Measurements from ENCODE around the gene IL21R. TPM values are rescaled to one million over a fixed set of nuclear protein-coding genes. Genes with fewer than 3 reads are reported as not detected.

Gene IL21R
- polyA plus RNA-seq, 3 donors = 0.12 to 0.22 (median 0.18) TPM

GRCh38 chr16:27462200-27462845 lies 60.3 kb downstream of the IL21R start:
- no peak for DNase-seq (ENCODE audit: low read depth in 3 of 3, low spot score in 2 of 3)

GRCh38 chr16:27462846-27463682 lies 61.1 kb downstream of the IL21R start:
- no peak for DNase-seq (ENCODE audit: low read depth in 3 of 3, low spot score in 2 of 3)

- no peak for DNase-seq (ENCODE audit: low read depth in 3 of 3, low spot score in 2 of 3)
Observed at GRCh38 chr16:27463741-27464591, 62.0 kb downstream of the IL21R start.

DNA sequence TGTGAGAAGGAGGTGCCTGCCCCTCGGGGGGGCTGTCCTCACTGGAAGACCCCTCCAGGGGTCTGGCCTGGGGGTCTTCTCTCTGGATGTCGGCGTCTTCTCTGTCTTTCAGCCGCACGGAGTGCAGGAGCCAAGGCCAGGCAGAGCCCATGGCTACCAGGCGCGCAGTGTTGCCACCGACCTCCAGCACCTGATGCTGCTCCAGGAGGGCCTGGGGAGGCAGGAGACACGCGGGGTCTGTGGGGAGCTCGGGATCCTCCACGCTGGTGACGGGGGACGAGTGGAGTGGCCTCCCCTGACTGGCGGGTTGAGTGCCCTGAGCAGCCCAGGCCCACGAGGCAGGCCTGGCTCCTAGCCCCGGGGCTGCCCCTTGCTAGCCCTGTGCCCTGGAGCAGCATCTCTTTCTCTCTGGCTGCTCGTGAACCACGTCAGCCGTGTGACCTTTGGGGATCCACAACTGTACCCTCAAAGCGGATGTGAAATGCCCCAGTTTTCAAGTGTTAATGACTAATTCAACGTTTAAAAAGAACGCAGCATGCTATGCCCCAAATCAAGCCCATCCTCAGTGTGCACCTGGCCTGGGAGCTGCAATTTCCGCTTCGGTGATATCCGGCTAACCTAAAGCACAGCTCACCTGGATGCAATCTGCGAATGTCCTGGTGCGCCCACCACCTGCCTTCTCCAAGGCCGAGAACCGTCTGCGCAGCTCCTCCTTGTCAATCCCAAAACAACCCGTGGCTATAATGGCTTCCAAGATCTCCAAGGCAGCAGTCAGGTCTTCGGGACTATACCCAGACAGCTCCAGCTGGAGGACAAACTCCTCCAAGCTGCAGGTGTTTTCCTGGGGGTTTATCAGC lies 62.9 kb downstream of the IL21R start:
- DNase-seq (ENCODE audit: low read depth in 3 of 3, low spot score in 2 of 3) = no peak

GRCh38 chr16:27465483-27465879 lies 63.5 kb downstream of the IL21R start:
- DNase-seq (ENCODE audit: low read depth in 3 of 3, low spot score in 2 of 3) = no peak

- no peak for DNase-seq (ENCODE audit: low read depth in 3 of 3, low spot score in 2 of 3)
Observed at GRCh38 chr16:27468941-27469531, 67.1 kb downstream of the IL21R start.

DNA sequence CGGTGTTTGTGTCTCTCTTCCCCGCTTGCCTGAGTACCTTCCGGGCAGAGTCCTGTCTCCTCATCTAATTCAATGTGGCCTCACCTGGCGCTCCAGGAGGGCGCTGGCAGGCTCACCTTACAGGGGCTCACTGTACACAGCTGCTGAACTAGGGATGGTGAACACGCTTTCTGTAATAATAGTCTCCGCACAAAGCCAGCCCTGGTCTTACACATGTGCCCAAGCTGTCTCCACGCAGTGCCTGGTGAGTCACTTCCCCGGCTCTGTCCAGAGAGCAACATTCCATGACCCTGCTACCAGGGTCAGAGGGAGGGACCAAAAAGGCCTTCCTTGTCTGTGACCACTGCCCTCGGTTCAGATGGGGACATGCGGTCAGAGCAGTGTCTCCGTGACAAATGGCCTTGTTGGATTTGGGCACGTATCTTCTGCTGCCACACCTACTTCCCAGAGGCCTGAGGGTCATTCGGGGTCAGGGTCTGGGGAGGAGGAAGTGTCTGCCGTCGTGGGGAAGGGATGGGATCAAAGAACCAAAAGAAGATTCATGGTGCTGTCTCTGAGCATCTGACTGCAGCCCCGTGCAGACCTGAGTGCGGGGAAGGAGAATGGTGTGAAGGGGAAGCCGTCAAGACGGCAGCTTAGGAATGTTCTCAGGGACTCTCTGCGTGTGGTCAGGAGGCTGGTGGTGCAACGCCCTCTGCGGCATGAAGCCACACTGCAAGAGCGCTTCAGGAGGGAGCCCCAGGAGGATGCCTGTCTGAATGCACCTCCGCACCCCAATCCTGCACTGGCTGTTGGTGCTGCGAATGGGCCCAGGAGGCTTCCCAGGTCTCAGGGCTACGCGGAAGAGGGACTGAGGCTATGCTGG lies 68.8 kb downstream of the IL21R start:
- no peak for DNase-seq (ENCODE audit: low read depth in 3 of 3, low spot score in 2 of 3)

GRCh38 chr16:27471661-27472060 lies 69.7 kb downstream of the IL21R start:
- no peak for DNase-seq (ENCODE audit: low read depth in 3 of 3, low spot score in 2 of 3)

GRCh38 chr16:27472091-27473020 lies 70.4 kb downstream of the IL21R start:
- no peak for DNase-seq (ENCODE audit: low read depth in 3 of 3, low spot score in 2 of 3)

DNA sequence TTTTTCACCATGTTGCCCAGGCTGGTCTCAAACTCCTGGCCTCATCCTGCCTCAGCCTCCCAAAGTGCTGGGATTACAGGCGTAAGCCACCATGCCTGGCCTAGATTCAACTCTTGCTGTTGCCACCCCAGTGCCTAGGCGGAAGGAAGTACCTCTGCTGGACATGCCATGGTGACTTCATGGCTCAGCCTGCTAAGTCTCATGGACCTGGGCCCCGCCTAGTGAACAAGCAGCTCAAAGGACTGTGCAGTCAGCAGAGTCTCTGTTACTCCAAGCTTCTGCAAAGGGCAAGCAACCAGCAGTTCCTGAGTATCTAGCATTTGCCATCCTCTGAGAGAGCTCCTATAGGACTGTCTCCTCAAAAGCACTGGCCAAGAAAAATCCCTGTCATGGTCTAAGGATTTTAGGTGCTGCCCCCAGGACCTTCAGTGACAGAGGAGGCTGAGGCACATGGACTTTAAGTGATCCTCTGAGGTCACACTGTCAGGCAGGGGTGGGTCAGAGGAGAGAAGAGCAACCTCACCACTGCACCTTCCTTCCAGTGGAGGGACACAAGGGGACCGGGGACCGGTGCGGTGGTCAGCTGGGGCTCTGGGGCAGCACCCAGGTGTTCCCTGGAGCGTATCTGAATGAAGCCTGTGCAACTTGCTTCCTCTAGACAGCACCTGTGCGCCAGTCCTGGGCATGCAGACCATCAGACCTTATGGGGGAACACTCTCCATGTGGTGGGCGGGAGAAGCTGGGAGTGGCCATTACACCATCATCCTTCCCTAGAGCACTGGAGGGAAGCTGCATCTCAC lies 71.3 kb downstream of the IL21R start:
- DNase-seq (ENCODE audit: low read depth in 3 of 3, low spot score in 2 of 3) = no peak

DNA sequence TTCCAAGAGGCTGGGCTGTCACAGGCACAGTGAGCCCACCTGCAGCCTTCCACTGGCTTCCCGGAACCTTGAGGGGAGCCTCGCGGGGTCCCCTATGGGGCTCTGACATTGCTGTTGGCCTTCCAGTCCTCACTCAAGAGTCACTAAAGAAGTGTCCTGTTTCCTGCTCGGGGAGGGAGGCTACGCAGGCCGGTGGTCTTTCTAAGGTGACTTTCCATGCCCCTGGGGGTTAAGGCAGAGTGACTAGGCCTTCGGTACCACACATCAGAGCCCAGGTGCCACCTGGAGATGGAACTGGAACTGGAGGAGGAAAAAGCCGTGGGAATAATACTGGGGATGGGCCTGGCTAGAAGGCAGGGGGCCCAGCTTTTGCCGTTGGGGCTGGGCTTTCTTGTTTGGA lies 72.1 kb downstream of the IL21R start:
- no peak for DNase-seq (ENCODE audit: low read depth in 3 of 3, low spot score in 2 of 3)

DNA sequence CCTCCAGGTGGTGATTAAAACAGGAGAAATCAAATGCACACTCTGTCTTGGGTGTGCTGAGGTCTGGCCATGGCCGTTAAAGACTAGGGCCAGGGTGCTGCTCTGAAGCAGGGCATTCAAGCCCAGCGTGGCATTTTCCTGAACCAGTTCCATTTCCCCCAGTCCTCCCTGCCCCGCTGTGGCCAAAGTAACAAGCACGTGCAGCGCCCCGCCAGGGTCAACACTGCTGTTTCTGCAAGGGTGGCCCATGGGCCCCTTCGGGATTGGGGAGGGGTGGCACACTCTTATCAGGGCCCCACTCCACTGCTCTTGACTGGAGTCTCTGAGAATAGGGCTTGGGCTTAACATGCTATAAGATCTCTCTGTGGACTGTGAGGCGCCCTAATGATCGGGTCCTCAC lies 72.9 kb downstream of the IL21R start:
- no peak for DNase-seq (ENCODE audit: low read depth in 3 of 3, low spot score in 2 of 3)

DNA sequence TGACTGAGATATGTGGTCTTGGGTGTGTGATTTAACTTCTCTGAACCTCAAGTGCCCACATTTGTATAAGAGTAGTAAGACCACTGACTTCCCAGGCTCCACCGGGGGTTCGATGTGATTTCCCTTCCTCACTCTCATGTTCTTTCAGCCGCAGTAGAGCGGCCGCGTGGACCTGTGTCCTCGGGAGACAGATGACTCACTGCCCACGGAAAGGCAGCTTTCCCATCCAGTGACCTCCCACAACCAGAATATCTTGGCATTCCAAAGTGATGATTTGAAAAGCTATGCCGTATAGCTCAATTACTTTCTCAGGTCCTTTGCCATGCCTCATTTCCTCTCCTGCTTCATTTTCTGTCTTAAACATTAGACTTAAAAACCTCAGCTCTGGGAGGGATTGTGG lies 73.6 kb downstream of the IL21R start:
- no peak for DNase-seq (ENCODE audit: low read depth in 3 of 3, low spot score in 2 of 3)

DNA sequence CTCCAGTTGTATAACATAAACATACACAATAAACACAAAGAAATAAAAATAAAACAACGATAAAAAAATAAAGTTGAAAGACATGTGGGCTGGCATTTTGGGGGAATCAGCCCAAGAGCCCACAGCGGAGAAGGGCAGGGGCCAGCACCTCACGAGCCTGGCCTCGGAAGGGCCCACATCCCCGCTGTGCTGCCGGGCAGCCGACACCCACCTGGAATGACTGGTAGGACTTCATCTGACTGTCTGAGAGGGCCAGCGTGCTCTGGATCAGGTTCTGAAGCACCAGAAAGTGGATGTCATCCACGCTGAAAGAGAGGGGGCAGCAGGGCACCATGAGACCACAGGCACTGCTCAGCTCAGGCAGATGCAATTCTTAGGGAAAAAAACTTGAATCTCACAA lies 74.3 kb downstream of the IL21R start:
- no peak for DNase-seq (ENCODE audit: low read depth in 3 of 3, low spot score in 2 of 3)

DNA sequence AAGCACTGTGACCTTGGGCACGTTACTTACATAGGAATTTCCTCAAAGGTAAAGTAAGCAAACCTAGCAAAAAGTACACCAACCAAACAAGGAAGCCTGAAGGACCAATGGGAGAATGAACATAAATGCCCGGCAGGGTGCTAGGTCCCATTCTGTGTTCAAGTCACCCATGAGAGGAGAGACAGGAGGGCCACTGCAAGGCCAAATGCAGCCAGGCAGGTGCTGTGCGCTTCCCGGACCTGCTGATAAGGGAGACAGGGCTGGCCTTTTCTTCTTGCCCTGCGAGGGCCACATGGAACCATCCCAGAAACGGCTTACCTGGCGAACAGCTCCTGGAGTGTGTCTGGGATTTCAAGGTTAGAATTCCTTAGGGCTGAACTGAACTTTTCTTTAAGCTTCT lies 78.8 kb downstream of the IL21R start:
- no peak for DNase-seq (ENCODE audit: low read depth in 3 of 3, low spot score in 2 of 3)

- no peak for DNase-seq (ENCODE audit: low read depth in 3 of 3, low spot score in 2 of 3)
Observed at GRCh38 chr16:27481282-27481934, 79.4 kb downstream of the IL21R start.
